ENCODE results near the gene HSF4. TPM values are rescaled to one million over a fixed set of nuclear protein-coding genes. Genes with fewer than 3 reads are reported as not detected.

HSF4 gene
- total RNA-seq, 4 donors from 2014 or later: 56.5 to 351 (median 102) TPM

GRCh38 chr16:67206838-67207248, 42.3 kb downstream of the HSF4 start:
- Histone ChIP-seq H3K27me3 (no peaks in the 10 kb centered on the region), H3K4me3 (no peak overlapping the region), H3K27ac (no peak overlapping the region), H3K4me1 (peaks cover 6% of the 10 kb centered on the region), H3K36me3 (peaks cover 32% of the 10 kb centered on the region), H3K9me3 (no peaks in the 10 kb centered on the region)
- no peak for DNase-seq (ENCODE audit: low spot score in 2 of 2)
- TF ChIP-seq POLR2AphosphoS5 (IDR thresholded peaks at IDR 0.05): no peak
- WGBS: 90% methylated on average over 3 of the region's 3 CpGs

GRCh38 chr16:67207249-67208091, 42.9 kb downstream of the HSF4 start:
- Histone ChIP-seq H3K9me3 (no peaks in the 10 kb centered on the region), H3K4me3 (no peak overlapping the region), H3K36me3 (peaks cover 26% of the 10 kb centered on the region), H3K27ac (no peak overlapping the region), H3K27me3 (no peaks in the 10 kb centered on the region), H3K4me1 (peaks cover 6% of the 10 kb centered on the region)
- WGBS: 65% methylated on average over 10 of the region's 21 CpGs
- TF ChIP-seq, protein P1, sequence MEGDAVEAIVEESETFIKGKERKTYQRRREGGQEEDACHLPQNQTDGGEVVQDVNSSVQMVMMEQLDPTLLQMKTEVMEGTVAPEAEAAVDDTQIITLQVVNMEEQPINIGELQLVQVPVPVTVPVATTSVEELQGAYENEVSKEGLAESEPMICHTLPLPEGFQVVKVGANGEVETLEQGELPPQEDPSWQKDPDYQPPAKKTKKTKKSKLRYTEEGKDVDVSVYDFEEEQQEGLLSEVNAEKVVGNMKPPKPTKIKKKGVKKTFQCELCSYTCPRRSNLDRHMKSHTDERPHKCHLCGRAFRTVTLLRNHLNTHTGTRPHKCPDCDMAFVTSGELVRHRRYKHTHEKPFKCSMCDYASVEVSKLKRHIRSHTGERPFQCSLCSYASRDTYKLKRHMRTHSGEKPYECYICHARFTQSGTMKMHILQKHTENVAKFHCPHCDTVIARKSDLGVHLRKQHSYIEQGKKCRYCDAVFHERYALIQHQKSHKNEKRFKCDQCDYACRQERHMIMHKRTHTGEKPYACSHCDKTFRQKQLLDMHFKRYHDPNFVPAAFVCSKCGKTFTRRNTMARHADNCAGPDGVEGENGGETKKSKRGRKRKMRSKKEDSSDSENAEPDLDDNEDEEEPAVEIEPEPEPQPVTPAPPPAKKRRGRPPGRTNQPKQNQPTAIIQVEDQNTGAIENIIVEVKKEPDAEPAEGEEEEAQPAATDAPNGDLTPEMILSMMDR (IDR thresholded peaks at IDR 0.05): no peak
- TF ChIP-seq EP300 (IDR thresholded peaks at IDR 0.05) (no peak), POLR2A (IDR thresholded peaks at IDR 0.05) (no peak), POLR2AphosphoS5 (IDR thresholded peaks at IDR 0.05) (no peak)
- DNase-seq (ENCODE audit: low spot score in 2 of 2): no peak

- Histone ChIP-seq H3K27me3 (no peaks in the 10 kb centered on the region), H3K27ac (no peak overlapping the region), H3K36me3 (peaks cover 17% of the 10 kb centered on the region), H3K4me3 (no peak overlapping the region), H3K4me1 (peaks cover 10% of the 10 kb centered on the region), H3K9me3 (no peaks in the 10 kb centered on the region)
- 90% methylated on average over 6 of the region's 11 CpGs for WGBS
- no peak for TF ChIP-seq POLR2AphosphoS5 (IDR thresholded peaks at IDR 0.05)
- no peak for TF ChIP-seq EP300 (IDR thresholded peaks at IDR 0.05)
- TF ChIP-seq, protein P1 (IDR thresholded peaks at IDR 0.05): no peak
- TF ChIP-seq POLR2A (IDR thresholded peaks at IDR 0.05): no peak
- no peak for DNase-seq (ENCODE audit: low spot score in 2 of 2)
Measured at GRCh38 chr16:67208154-67208896, 43.8 kb downstream of the HSF4 start.

GRCh38 chr16:67209565-67209964, 45.0 kb downstream of the HSF4 start:
- no peak for DNase-seq (ENCODE audit: low spot score in 2 of 2)
- TF ChIP-seq POLR2AphosphoS5 (IDR thresholded peaks at IDR 0.05): no peak
- H3K9me3 ChIP-seq: no peaks in the 10 kb centered on the region
- WGBS: 88% methylated on average over 8 of the region's 8 CpGs
- no peaks in the 10 kb centered on the region for H3K27me3 ChIP-seq
- peaks cover 9% of the 10 kb centered on the region for H3K36me3 ChIP-seq
- no peak overlapping the region for H3K4me3 ChIP-seq
- peaks cover 11% of the 10 kb centered on the region for H3K4me1 ChIP-seq
- H3K27ac ChIP-seq: no peak overlapping the region

DNA sequence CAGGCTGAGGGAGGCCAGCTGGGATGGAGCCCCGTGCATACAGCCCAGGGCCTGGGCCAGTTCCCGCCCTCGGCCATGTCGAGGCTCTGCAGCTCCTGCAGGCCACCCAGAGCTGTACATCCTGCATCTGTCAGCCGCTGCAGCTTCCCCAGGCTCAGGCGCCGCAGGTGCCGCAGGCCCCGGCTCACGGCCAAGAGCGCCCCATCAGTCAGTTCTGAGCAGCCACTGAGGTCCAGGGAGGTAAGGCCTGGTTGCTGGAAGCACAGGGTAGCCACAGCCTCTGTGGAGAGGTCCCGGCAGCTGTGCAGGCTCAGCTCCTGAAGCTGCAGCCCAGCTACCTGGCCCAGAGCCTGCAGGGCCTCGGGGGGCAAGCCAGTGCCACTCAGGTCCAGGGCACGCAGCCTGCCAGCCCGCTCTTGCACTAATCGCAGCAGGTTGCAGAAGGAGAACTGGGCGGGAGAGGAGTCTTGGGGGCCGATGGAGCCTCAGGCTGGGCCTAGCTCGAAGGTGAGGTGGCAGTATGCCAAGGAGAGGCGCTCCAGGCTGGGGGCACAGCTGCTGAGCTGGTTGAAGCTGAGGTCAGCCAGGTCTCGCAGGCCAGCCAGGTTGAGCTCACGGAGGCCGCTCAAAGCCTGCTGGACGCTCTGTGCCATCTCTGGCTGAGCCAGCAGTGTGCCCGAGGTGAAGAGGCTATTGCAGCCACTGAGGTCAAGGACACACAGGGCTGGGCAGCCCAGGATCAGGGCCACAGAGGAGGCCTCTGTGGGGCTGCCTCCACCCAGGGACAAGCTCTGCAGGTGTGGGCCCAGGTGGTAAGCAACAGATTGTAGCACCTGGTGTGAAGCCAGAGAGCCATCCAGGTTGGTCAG, 45.8 kb downstream of the HSF4 start:
- Histone ChIP-seq H3K27me3 (no peaks in the 10 kb centered on the region), H3K9me3 (no peaks in the 10 kb centered on the region), H3K4me3 (no peak overlapping the region), H3K4me1 (peaks cover 11% of the 10 kb centered on the region), H3K36me3 (peaks cover 9% of the 10 kb centered on the region), H3K27ac (no peak overlapping the region)
- WGBS: 93% methylated on average over 15 of the region's 25 CpGs
- TF ChIP-seq, protein P1 (IDR thresholded peaks at IDR 0.05): no peak
- TF ChIP-seq EP300 (IDR thresholded peaks at IDR 0.05) (no peak), POLR2A (IDR thresholded peaks at IDR 0.05) (no peak), POLR2AphosphoS5 (IDR thresholded peaks at IDR 0.05) (no peak)
- DNase-seq (ENCODE audit: low spot score in 2 of 2): no peak
